ENCODE measurements around the gene PCBD2.

The PCBD2 gene

GRCh38 chr5:135007305-135007704 lies 102.4 kb downstream of the PCBD2 start:
- no peak for TF ChIP-seq CTCF (IDR thresholded peaks at IDR 0.05; ENCODE audit: insufficient read depth, low read length, missing control alignments)
- DNase-seq (ENCODE audit: low read depth, low spot score): no peak
- CTCF ChIA-PET: no interaction called here
- H3K4me3 ChIP-seq (ENCODE audit: low read depth, low read length): no peak overlapping the region
- POLR2A ChIA-PET: no interaction called here

- ChIA-PET POLR2A (no interaction called here), CTCF (no interaction called here)
- TF ChIP-seq CTCF (IDR thresholded peaks at IDR 0.05; ENCODE audit: insufficient read depth, low read length, missing control alignments): no peak
- DNase-seq (ENCODE audit: low read depth, low spot score): no peak
- no peak overlapping the region for H3K4me3 ChIP-seq (ENCODE audit: low read depth, low read length)
Measured at GRCh38 chr5:135007749-135008363, 102.9 kb downstream of the PCBD2 start.

GRCh38 chr5:135008556-135008955 lies 103.6 kb downstream of the PCBD2 start:
- DNase-seq (ENCODE audit: low read depth, low spot score): no peak
- ChIA-PET CTCF (no interaction called here), POLR2A (no interaction called here)
- H3K4me3 ChIP-seq (ENCODE audit: low read depth, low read length): no peak overlapping the region
- TF ChIP-seq CTCF (IDR thresholded peaks at IDR 0.05; ENCODE audit: insufficient read depth, low read length, missing control alignments): no peak

GRCh38 chr5:135008981-135009735 lies 104.2 kb downstream of the PCBD2 start:
- CTCF ChIA-PET: interaction anchor here (2.6 kb wide), 1 partner anchor 10 kb away, joined by 7 read pairs; no protein-coding TSS in a partner anchor
- no peak overlapping the region for H3K4me3 ChIP-seq (ENCODE audit: low read depth, low read length)
- no peak for DNase-seq (ENCODE audit: low read depth, low spot score)
- POLR2A ChIA-PET: no interaction called here
- no peak for TF ChIP-seq CTCF (IDR thresholded peaks at IDR 0.05; ENCODE audit: insufficient read depth, low read length, missing control alignments)

- ChIA-PET CTCF (interaction anchor here (0.8 to 2.6 kb wide), 9 partner anchors 10 to 318 kb away, joined by 3 to 7 read pairs (median 3); no protein-coding TSS in a partner anchor), POLR2A (no interaction called here)
- DNase-seq (ENCODE audit: low read depth, low spot score): no peak
- no peak for TF ChIP-seq CTCF (IDR thresholded peaks at IDR 0.05; ENCODE audit: insufficient read depth, low read length, missing control alignments)
- H3K4me3 ChIP-seq (ENCODE audit: low read depth, low read length): no peak overlapping the region
Measured at GRCh38 chr5:135009736-135010501, 105.0 kb downstream of the PCBD2 start.
